Left colon (tissue), 2 donors: ENCODE results near the gene ZFYVE27. TPM values are rescaled to one million over a fixed set of nuclear protein-coding genes. Genes with fewer than 3 reads are reported as not detected.

ENCODE experiments used
- ATAC-seq: fragments of 200-7000 bp; cut with Tn5 transposase; one replicate; pipeline ENCODE4 v1.9.1; 2020; ENCODE audit warnings: mild to moderate bottlenecking, moderate library complexity
- DNase-seq, 2 donors: peaks; one replicate each; pipeline ENCODE4 v3.0.0-alpha.2; 2020
- intact Hi-C, 2 donors: fragments of 100-400 bp; cut with DNase I in 1 of 2; cut with micrococcal nuclease in 1 of 2; formaldehyde crosslinking; loops; one replicate each; pipeline versions ENCODE4 v1.11.2 to v1.14.0; 2022; cut with DNase I, micrococcal nuclease
- total RNA-seq, 2 donors: library from RNA; stranded (reverse); fragmentation: NEBNext Ultra II Directional; extraction: Animal tissue kit (Norgen Biotek cat#: 25700); gene quantifications; one replicate each; pipeline ENCODE4 v1.2.1, GENCODE V29; 2021
- donor health status: DM: no; HTN: no; CAD: no.
- donor health status: DM: yes; HTN: yes; CAD: no.

Gene ZFYVE27
- total RNA-seq, 2 donors from 2014 or later = 52.1 to 57.6 TPM

GRCh38 chr10:97805949-97806348 is 69.0 kb downstream of the ZFYVE27 start:
- intact Hi-C loops = no loop called here
- DNase-seq (no peak), ATAC-seq (no peak)

GRCh38 chr10:97810446-97810845 is 73.5 kb downstream of the ZFYVE27 start:
- intact Hi-C loops = no loop called here
- DNase-seq (no peak), ATAC-seq (no peak)

Other genes starting within 250 kb of the ZFYVE27 start
- gene MMS19, start 238.7 kb upstream of the ZFYVE27 start, total RNA-seq = 10 to 100 TPM; 38.9 to 42.3 TPM
- 1 to 10 TPM; 1.8 to 2.4 TPM for gene UBTD1, start 238.2 kb upstream of the ZFYVE27 start, total RNA-seq
- gene ANKRD2, start 164.3 kb upstream of the ZFYVE27 start, total RNA-seq = not detected
- under 1 TPM in 1 of 2 donors, not detected in 1; 0.15 TPM for gene HOGA1, start 152.7 kb upstream of the ZFYVE27 start, total RNA-seq
- not detected for gene C10orf62, start 147.4 kb upstream of the ZFYVE27 start, total RNA-seq
- gene MORN4, start 103.6 kb upstream of the ZFYVE27 start, total RNA-seq = 1 to 10 TPM; 1.3 to 1.6 TPM
- 10 to 100 TPM in 1 of 2 donors, 1 to 10 TPM in 1; 9.4 to 13.0 TPM for gene PI4K2A, start 96.5 kb upstream of the ZFYVE27 start, total RNA-seq
- 10 to 100 TPM; 38.7 to 43.8 TPM for gene AVPI1, start 49.9 kb upstream of the ZFYVE27 start, total RNA-seq
- gene MARVELD1, start 23.4 kb upstream of the ZFYVE27 start, total RNA-seq = 10 to 100 TPM; 24.9 to 37.0 TPM
- 1 to 10 TPM in 1 of 2 donors, under 1 TPM in 1; 0.82 to 1.2 TPM for gene SFRP5, start 34.9 kb downstream of the ZFYVE27 start, total RNA-seq
- under 1 TPM; 0.42 to 0.46 TPM for gene GOLGA7B, start 112.7 kb downstream of the ZFYVE27 start, total RNA-seq